A673 (cell line): ENCODE data around the gene OR10AD1. TPM values are rescaled to one million over a fixed set of nuclear protein-coding genes. Genes with fewer than 3 reads are reported as not detected.

Experiments
- BruUV-seq: library from RNA; stranded (reverse); fragments of 400-500 nt; replicated peaks from 2 replicates; lab custom pipeline; 2021; lab: Mats Ljungman, UMichigan
- CTCF ChIA-PET: fragments of 300-600 bp; sonication (Branson Sonifier 250); formaldehyde crosslinking; loops from one replicate; lab custom pipeline; 2022; ENCODE audit warnings: antibody characterized with exemption; lab: Charles Lee
- POLR2A ChIA-PET: fragments of 300-600 bp; sonication (Branson Sonifier 250); formaldehyde crosslinking; loops from one replicate; lab custom pipeline; 2022; ENCODE audit warnings: antibody characterized with exemption; ENCODE audit not compliant: low non-redundant PET; lab: Charles Lee
- DNase-seq: peaks from one replicate; pipeline ENCODE4 v3.0.0-alpha.2; 2015; ENCODE audit warnings: low spot score
- H3K27ac ChIP-seq: fragments of 200-600 bp; sonication (generic); 2 replicates; pipeline ENCODE4 v1.5.1; 2016; ENCODE audit warnings: mixed run types, low read depth, mild to moderate bottlenecking, mixed read lengths, antibody characterized with exemption, low read length; ENCODE audit not compliant: poor library complexity, severe bottlenecking
- H3K27me3 ChIP-seq: fragments of 200-600 bp; sonication (generic); replicated peaks from 2 replicates; pipeline ENCODE4 v1.6.1; 2017; ENCODE audit warnings: mixed run types, low read depth, mild to moderate bottlenecking, mixed read lengths, antibody characterized with exemption, low read length; ENCODE audit not compliant: insufficient read depth, poor library complexity
- H3K36me3 ChIP-seq: fragments of 200-600 bp; sonication (generic); 2 replicates; pipeline ENCODE4 v1.6.1; 2016; ENCODE audit warnings: mixed run types, mild to moderate bottlenecking, mixed read lengths, antibody characterized with exemption, low read length; ENCODE audit not compliant: insufficient read depth, poor library complexity, severe bottlenecking
- H3K4me1 ChIP-seq: fragments of 200-600 bp; sonication (generic); 2 replicates; pipeline ENCODE4 v1.6.1; 2017; ENCODE audit warnings: mixed run types, mild to moderate bottlenecking, mixed read lengths, antibody characterized with exemption, low read length; ENCODE audit not compliant: insufficient read depth, poor library complexity, severe bottlenecking
- H3K4me3 ChIP-seq: fragments of 200-600 bp; sonication (generic); 2 replicates; pipeline ENCODE4 v1.5.1; 2016; ENCODE audit warnings: low read depth, mixed run types, mild to moderate bottlenecking, mixed read lengths, low read length; ENCODE audit not compliant: poor library complexity, severe bottlenecking
- H3K9me3 ChIP-seq: fragments of 200-600 bp; sonication (generic); 2 replicates; pipeline ENCODE4 v1.6.1; 2016; ENCODE audit warnings: mixed run types, low read depth, mild to moderate bottlenecking, mixed read lengths, antibody characterized with exemption, low read length; ENCODE audit not compliant: poor library complexity, severe bottlenecking
- CTCF ChIP-seq: fragments of 300-800, 200-600 bp; sonication (generic); conservative IDR thresholded peaks from 2 replicates; pipeline ENCODE4 v1.5.1; 2017; ENCODE audit warnings: low read depth, mild to moderate bottlenecking, antibody characterized with exemption, low read length, moderate library complexity, mixed read lengths
- EZH2 ChIP-seq: fragments of 200-600 bp; sonication (generic); IDR thresholded peaks from 2 replicates; pipeline ENCODE4 v1.6.1; 2017; ENCODE audit warnings: borderline replicate concordance, low read depth, mild to moderate bottlenecking, mixed read lengths, antibody characterized with exemption, low read length; ENCODE audit not compliant: poor library complexity, severe bottlenecking
- intact Hi-C: fragments of 100-400 bp; cut with micrococcal nuclease; formaldehyde crosslinking; loops from one replicate; pipeline ENCODE4 v1.10.0; 2022; ENCODE audit not compliant: unreplicated experiment
- total RNA-seq: library from RNA; stranded (reverse); gene quantifications from 2 replicates; pipeline ENCODE4 v1.2.3, GENCODE V29; 2021

OR10AD1 gene
- total RNA-seq, 1 experiment from 2014 or later: not detected

GRCh38 chr12:48197971-48198671 is 5.0 kb downstream of the OR10AD1 start:
- no peaks in the 10 kb centered on the region for H3K9me3 ChIP-seq
- TF ChIP-seq CTCF (no peak), EZH2 (no peak)
- H3K4me1 ChIP-seq: peaks cover 8% of the 10 kb centered on the region
- no peak overlapping the region for H3K27ac ChIP-seq
- no peaks in the 10 kb centered on the region for H3K36me3 ChIP-seq
- DNase-seq: no peak
- ChIA-PET CTCF (no interaction called here), POLR2A (no interaction called here)
- H3K27me3 ChIP-seq: no peaks in the 10 kb centered on the region
- BruUV-seq: no TSS peak
- no peak overlapping the region for H3K4me3 ChIP-seq
- intact Hi-C loops: no loop called here

- POLR2A ChIA-PET: no interaction called here
- no peak for DNase-seq
These were observed 5.5 kb downstream of the OR10AD1 start for GRCh38 chr12:48197549-48197970.

DNA sequence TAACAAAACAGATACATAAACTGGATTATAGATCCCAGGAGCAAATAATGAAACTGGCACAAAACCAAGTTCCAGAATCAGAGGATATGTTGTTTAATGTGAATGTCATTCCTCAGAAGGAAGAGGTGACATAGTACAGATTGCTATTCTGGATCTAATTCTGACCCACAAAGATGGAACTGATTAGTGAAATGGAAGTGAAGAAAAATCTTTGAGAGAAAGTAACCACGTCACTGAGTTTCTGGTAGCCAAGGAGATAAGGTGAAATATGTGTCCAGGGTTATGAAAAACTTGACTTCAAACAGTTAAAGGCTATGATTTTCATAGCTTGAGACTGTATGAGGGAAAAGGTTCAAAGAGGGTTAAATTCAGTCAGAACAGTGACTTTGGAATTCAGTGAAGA is 8.3 kb downstream of the OR10AD1 start:
- H3K27ac ChIP-seq: no peak overlapping the region
- no peak for DNase-seq
- H3K4me3 ChIP-seq: no peak overlapping the region
- CTCF ChIA-PET: no interaction called here
- H3K4me1 ChIP-seq: peaks cover 7% of the 10 kb centered on the region
- no peaks in the 10 kb centered on the region for H3K9me3 ChIP-seq
- H3K27me3 ChIP-seq: no peaks in the 10 kb centered on the region
- intact Hi-C loops: no loop called here
- BruUV-seq: no TSS peak
- POLR2A ChIA-PET: no interaction called here
- no peaks in the 10 kb centered on the region for H3K36me3 ChIP-seq
- TF ChIP-seq CTCF (no peak), EZH2 (no peak)

More at GRCh38 chr12:48197549-48197970, 5.5 kb downstream of the OR10AD1 start:
- Histone ChIP-seq H3K36me3 (no peaks in the 10 kb centered on the region), H3K27ac (no peak overlapping the region), H3K4me1 (peaks cover 8% of the 10 kb centered on the region), H3K4me3 (no peak overlapping the region), H3K9me3 (no peaks in the 10 kb centered on the region), H3K27me3 (no peaks in the 10 kb centered on the region)
- no TSS peak for BruUV-seq
- TF ChIP-seq CTCF (peak; percentile 63), EZH2 (no peak)
- intact Hi-C loops: no loop called here
- CTCF ChIA-PET: no interaction called here
